OCI-LY7 (cell line): Measurements from ENCODE around the gene MAFF. TPM values are rescaled to one million over a fixed set of nuclear protein-coding genes. Genes with fewer than 3 reads are reported as not detected.
A peak's percentile ranks its signal among the peaks of the same experiment; 100 is the strongest.

Experiments used
- BruUV-seq: library from RNA; stranded (reverse); fragments of 400-500 nt; replicated peaks from 2 replicates; lab custom pipeline; 2021; lab: Mats Ljungman, UMichigan
- CTCF ChIA-PET: fragments of 300-600 bp; sonication (Branson Sonifier 250); formaldehyde crosslinking; loops from one replicate; lab custom pipeline; 2022; ENCODE audit warnings: antibody characterized with exemption; ENCODE audit not compliant: unreplicated experiment; lab: Charles Lee
- POLR2A ChIA-PET: fragments of 300-600 bp; sonication (Branson Sonifier 250); formaldehyde crosslinking; loops from one replicate; lab custom pipeline; 2022; ENCODE audit warnings: antibody characterized with exemption; lab: Charles Lee
- DNase-seq: peaks from one replicate; pipeline ENCODE4 v3.0.0-alpha.2; 2015; ENCODE audit warnings: low spot score
- H2AFZ ChIP-seq: fragments of 200-600 bp; sonication (generic), shearing (Covaris generic); 2 replicates; pipeline ENCODE4 v1.6.1; 2014; ENCODE audit warnings: mild to moderate bottlenecking, antibody characterized with exemption, low read length, moderate library complexity
- H3K27ac ChIP-seq: fragments of 200-600 bp; sonication (generic); 2 replicates; pipeline ENCODE4 v1.5.1; 2014; ENCODE audit warnings: mixed run types, low read depth, mild to moderate bottlenecking, moderate library complexity, low read length, inconsistent platforms; ENCODE audit not compliant: poor library complexity, severe bottlenecking
- H3K36me3 ChIP-seq: fragments of 200-600 bp; sonication (generic); 2 replicates; pipeline ENCODE4 v1.6.1; 2014; ENCODE audit warnings: mild to moderate bottlenecking, antibody characterized with exemption, low read length, moderate library complexity, mixed read lengths; ENCODE audit not compliant: insufficient read depth
- H3K4me1 ChIP-seq: fragments of 200-600 bp; sonication (generic); 2 replicates; pipeline ENCODE4 v1.5.1; 2014; ENCODE audit warnings: mild to moderate bottlenecking, low read length; ENCODE audit not compliant: insufficient read depth, poor library complexity, severe bottlenecking
- H3K4me2 ChIP-seq: fragments of 200-600 bp; sonication (generic); 2 replicates; pipeline ENCODE4 v1.6.1; 2014; ENCODE audit warnings: mild to moderate bottlenecking, low read length
- H3K4me3 ChIP-seq: fragments of 200-600 bp; sonication (generic); 2 replicates; pipeline ENCODE4 v1.5.1; 2014; ENCODE audit warnings: mild to moderate bottlenecking, low read depth, low read length; ENCODE audit not compliant: poor library complexity, severe bottlenecking
- H3K79me2 ChIP-seq: fragments of 200-600 bp; sonication (generic); 2 replicates; pipeline ENCODE4 v1.6.1; 2016; ENCODE audit warnings: low read depth, mild to moderate bottlenecking, low read length, moderate library complexity, mixed read lengths; ENCODE audit not compliant: insufficient read depth
- H3K9me2 ChIP-seq: fragments of 200-600 bp; sonication (generic); 2 replicates; pipeline ENCODE4 v1.6.1; 2016; ENCODE audit warnings: mild to moderate bottlenecking, low read length, mixed read lengths; ENCODE audit not compliant: insufficient read depth
- H3K9me3 ChIP-seq: fragments of 200-600 bp; sonication (generic); 2 replicates; pipeline ENCODE4 v1.6.1; 2014; ENCODE audit warnings: mild to moderate bottlenecking, mixed run types, low read length, mixed read lengths
- H4K20me1 ChIP-seq: fragments of 200-600 bp; sonication (generic); 2 replicates; pipeline ENCODE4 v1.6.1; 2014; ENCODE audit warnings: mild to moderate bottlenecking, antibody characterized with exemption, low read length, moderate library complexity, mixed read lengths; ENCODE audit not compliant: insufficient read depth
- CTCF ChIP-seq: fragments of 200-600 bp; sonication (generic); conservative IDR thresholded peaks from 2 replicates; pipeline ENCODE4 v1.5.1; 2014; ENCODE audit warnings: mild to moderate bottlenecking, antibody characterized with exemption, low read length, moderate library complexity, mixed read lengths
- EZH2phosphoT487 ChIP-seq: fragments of 200-600 bp; sonication (generic); IDR thresholded peaks from 2 replicates; pipeline ENCODE4 v1.6.1; 2018; ENCODE audit warnings: low read depth, borderline replicate concordance, mild to moderate bottlenecking, mixed run types, antibody characterized with exemption, low read length, moderate library complexity, mixed read lengths
- intact Hi-C: fragments of 100-400 bp; cut with micrococcal nuclease; formaldehyde crosslinking; loops from one replicate; pipeline ENCODE4 v1.10.0; 2022; ENCODE audit not compliant: unreplicated experiment
- total RNA-seq, 2 experiments: library from RNA; depleted of rRNA in 1 of 2; stranded (reverse); fragments of >200 nt in 1 of 2; shearing (Covaris generic) in 1 of 2; gene quantifications; 2 replicates each; pipeline ENCODE4 v1.2.3, GENCODE V29; 2014 to 2022

The MAFF gene
- total RNA-seq, 2 experiments from 2014 or later = 3.4 to 3.8 TPM

- H3K9me3 ChIP-seq = no peaks in the 10 kb centered on the region
- H3K4me2 ChIP-seq = no peak overlapping the region
- no peaks in the 10 kb centered on the region for H3K79me2 ChIP-seq
- CTCF ChIA-PET = no interaction called here
- H2AFZ ChIP-seq = no peak overlapping the region
- BruUV-seq = no TSS peak
- peaks cover 45% of the 10 kb centered on the region for H3K4me1 ChIP-seq
- no peak for DNase-seq
- peaks cover 12% of the 10 kb centered on the region; the same call in 1 of the 2 replicates for H3K36me3 ChIP-seq
- H3K27ac ChIP-seq = no peak overlapping the region
- TF ChIP-seq EZH2phosphoT487 (no peak), CTCF (no peak)
- POLR2A ChIA-PET = interaction anchor here (1.1 kb wide), 1 partner anchor 12 kb away, joined by 8 read pairs; no protein-coding TSS in a partner anchor
- no peaks in the 10 kb centered on the region for H3K9me2 ChIP-seq
- intact Hi-C loops = loop anchor here (5.0 kb wide), 1 partner anchor 38 kb away; the partner anchor contains the start of gene MAFF
- no peaks in the 10 kb centered on the region for H4K20me1 ChIP-seq
- no peak overlapping the region for H3K4me3 ChIP-seq
These were observed 39.0 kb downstream of the MAFF start for GRCh38 chr22:38240734-38241252.

GRCh38 chr22:38243007-38243765, 41.4 kb downstream of the MAFF start:
- intact Hi-C loops = loop anchor here (2.0 to 5.0 kb wide), 2 partner anchors 18 to 41 kb away; partner anchors contain the start of gene MAFF
- no peaks in the 10 kb centered on the region for H3K9me2 ChIP-seq
- peak overlapping the region; percentile 70 for H3K27ac ChIP-seq
- no peaks in the 10 kb centered on the region for H3K79me2 ChIP-seq
- CTCF ChIA-PET = interaction anchor here (0.6 to 1.1 kb wide), 2 partner anchors 12 to 34 kb away, joined by 3 to 4 read pairs; no protein-coding TSS in a partner anchor
- no peaks in the 10 kb centered on the region for H4K20me1 ChIP-seq
- no peaks in the 10 kb centered on the region for H3K9me3 ChIP-seq
- peak overlapping the region; percentile 32 for H3K4me3 ChIP-seq
- peak overlapping the region; percentile 65 for H3K4me2 ChIP-seq
- H2AFZ ChIP-seq = no peak overlapping the region
- H3K36me3 ChIP-seq = peaks cover 24% of the 10 kb centered on the region; the same call in 1 of the 2 replicates
- peak; percentile 23 for DNase-seq
- peaks cover 62% of the 10 kb centered on the region for H3K4me1 ChIP-seq
- no peak for TF ChIP-seq CTCF
- no peak for TF ChIP-seq EZH2phosphoT487
- BruUV-seq = no TSS peak
- POLR2A ChIA-PET = interaction anchor here (1.0 to 1.2 kb wide), 2 partner anchors 14 to 31 kb away, joined by 3 to 6 read pairs; no protein-coding TSS in a partner anchor
